Measurements from ENCODE around the gene MAP3K6. TPM values are rescaled to one million over a fixed set of nuclear protein-coding genes. Genes with fewer than 3 reads are reported as not detected.
"Not testable (repeated sequence)": the region's sequence is repeated elsewhere in the genome, so short reads cannot be mapped to it uniquely, and the experiment has no call there.

MAP3K6 gene
- total RNA-seq, 1 donor from 2014 or later, result 12.9 TPM

GRCh38 chr1:27395441-27396195, 28.9 kb upstream of the MAP3K6 start:
- peak; percentile 88 for DNase-seq

GRCh38 chr1:27394925-27395324, 28.2 kb upstream of the MAP3K6 start:
- no peak for DNase-seq

GRCh38 chr1:27394282-27394658, 27.5 kb upstream of the MAP3K6 start:
- no peak for DNase-seq

GRCh38 chr1:27393641-27394281, 27.0 kb upstream of the MAP3K6 start:
- no peak for DNase-seq

GRCh38 chr1:27392778-27393635, 26.2 kb upstream of the MAP3K6 start:
- no peak for DNase-seq

GRCh38 chr1:27392096-27392777, 25.5 kb upstream of the MAP3K6 start, which contains the start of gene GPR3:
Gene GPR3 (plus strand): TSS chr1:27392622. CDS start chr1:27393799, 1,177 bp downstream.
- peak; percentile 96 for DNase-seq

- peak; percentile 65 for DNase-seq
These were observed 24.8 kb upstream of the MAP3K6 start for GRCh38 chr1:27391511-27392095.

GRCh38 chr1:27388337-27389005, 21.7 kb upstream of the MAP3K6 start:
- DNase-seq, result peak; percentile 63

GRCh38 chr1:27384797-27385196, 18.0 kb upstream of the MAP3K6 start:
- DNase-seq, result not testable (repeated sequence)

- no peak for DNase-seq
These were observed 16.9 kb upstream of the MAP3K6 start for GRCh38 chr1:27383661-27384060.

- peak; percentile 34 for DNase-seq
These were observed 16.4 kb upstream of the MAP3K6 start, which contains the start of gene CD164L2 for GRCh38 chr1:27383039-27383605. Gene CD164L2 (minus strand): TSS chr1:27383333. CDS start chr1:27383239, 94 bp downstream.

GRCh38 chr1:27381969-27382762, 15.4 kb upstream of the MAP3K6 start:
- no peak for DNase-seq

- DNase-seq, result no peak
These were observed 14.3 kb upstream of the MAP3K6 start for GRCh38 chr1:27380766-27381733.

- DNase-seq, result no peak
These were observed 13.5 kb upstream of the MAP3K6 start for GRCh38 chr1:27380224-27380623.

- no peak for DNase-seq
These were observed 12.9 kb upstream of the MAP3K6 start for GRCh38 chr1:27379564-27380122.

GRCh38 chr1:27377760-27378495, 11.2 kb upstream of the MAP3K6 start:
- DNase-seq, result no peak

- no peak for DNase-seq
These were observed 7.8 kb upstream of the MAP3K6 start, which contains the start of gene FCN3 for GRCh38 chr1:27374362-27375086. Gene FCN3 (minus strand): TSS chr1:27374824. CDS start chr1:27374818, 6 bp downstream.
